Osteoblast (primary cell): Measurements from ENCODE around the gene ALG14. TPM values are rescaled to one million over a fixed set of nuclear protein-coding genes. Genes with fewer than 3 reads are reported as not detected.

ENCODE experiments used
- DNase-seq: peaks from one replicate; pipeline ENCODE4 v3.0.0; 2011; ENCODE audit warnings: low spot score, mixed read lengths; ENCODE audit not compliant: insufficient read length; ENCODE audit errors: missing footprints
- H2AFZ ChIP-seq: 2 replicates; pipeline ENCODE4 v1.6.0; 2011; ENCODE audit warnings: mild to moderate bottlenecking, low read length
- H3K27ac ChIP-seq: 2 replicates; pipeline ENCODE4 v1.5.1; 2011; ENCODE audit warnings: mild to moderate bottlenecking, low read depth, low read length, moderate library complexity
- H3K27me3 ChIP-seq: 2 replicates; pipeline ENCODE4 v1.6.0; 2012; ENCODE audit warnings: mild to moderate bottlenecking, control low read depth, inconsistent platforms, low read length, moderate library complexity; ENCODE audit not compliant: insufficient read depth
- H3K36me3 ChIP-seq: 2 replicates; pipeline ENCODE4 v1.5.1; 2011; ENCODE audit warnings: mild to moderate bottlenecking, low read length, control low read depth, moderate library complexity; ENCODE audit not compliant: insufficient read depth
- H3K4me1 ChIP-seq: 2 replicates; pipeline ENCODE4 v1.5.1; 2011; ENCODE audit warnings: mild to moderate bottlenecking, low read length, control low read depth, moderate library complexity; ENCODE audit not compliant: insufficient read depth
- H3K4me2 ChIP-seq: 2 replicates; pipeline ENCODE4 v1.6.0; 2011; ENCODE audit warnings: mild to moderate bottlenecking, low read length; ENCODE audit not compliant: insufficient read depth
- H3K4me3 ChIP-seq: fragments of 200-600 bp; sonication (generic); 3 replicates; pipeline ENCODE4 v1.5.1; 2012; ENCODE audit warnings: mild to moderate bottlenecking, low read length, inconsistent platforms; ENCODE audit not compliant: insufficient read depth
- H3K79me2 ChIP-seq: 2 replicates; pipeline ENCODE4 v1.6.0; 2012; ENCODE audit warnings: mild to moderate bottlenecking, low read length, control low read depth, inconsistent platforms; ENCODE audit not compliant: insufficient read depth
- H3K9me3 ChIP-seq: 2 replicates; pipeline ENCODE4 v1.5.1; 2011; ENCODE audit warnings: low read depth, low read length, control low read depth
- H4K20me1 ChIP-seq: 2 replicates; pipeline ENCODE4 v1.6.0; 2012; ENCODE audit warnings: mild to moderate bottlenecking, low read length, control low read depth; ENCODE audit not compliant: insufficient read depth
- CTCF ChIP-seq: IDR thresholded peaks from 2 replicates; pipeline ENCODE4 v1.5.1; 2011; ENCODE audit warnings: mild to moderate bottlenecking, low read depth, low read length, moderate library complexity; ENCODE audit errors: extremely low read depth
- total RNA-seq: library from RNA; depleted of rRNA; stranded (reverse); fragments of >200 nt; gene quantifications from 2 replicates; pipeline ENCODE4 v1.2.3, GENCODE V29; 2012

Gene ALG14
- total RNA-seq, 1 donor = 1.4 TPM

GRCh38 chr1:94971491-94971924 is 101.2 kb downstream of the ALG14 start:
- Histone ChIP-seq H3K4me2 (peak overlapping the region; percentile 71), H3K4me3 (no peak overlapping the region), H3K36me3 (no peaks in the 10 kb centered on the region), H3K79me2 (no peaks in the 10 kb centered on the region), H3K4me1 (peaks cover 43% of the 10 kb centered on the region), H3K9me3 (no peaks in the 10 kb centered on the region), H2AFZ (peak overlapping the region; percentile 21), H3K27me3 (no peaks in the 10 kb centered on the region), H3K27ac (peak overlapping the region; percentile 87), H4K20me1 (no peaks in the 10 kb centered on the region)
- peak; percentile 85 for DNase-seq
- no peak for TF ChIP-seq CTCF

GRCh38 chr1:94970783-94971182 is 102.0 kb downstream of the ALG14 start:
- TF ChIP-seq CTCF = no peak
- Histone ChIP-seq H3K4me3 (no peak overlapping the region), H3K27me3 (no peaks in the 10 kb centered on the region), H3K27ac (peak overlapping the region; percentile 87), H2AFZ (peak overlapping the region; percentile 53), H4K20me1 (no peaks in the 10 kb centered on the region), H3K4me1 (peaks cover 43% of the 10 kb centered on the region), H3K4me2 (peak overlapping the region; percentile 71), H3K79me2 (no peaks in the 10 kb centered on the region), H3K36me3 (no peaks in the 10 kb centered on the region), H3K9me3 (no peaks in the 10 kb centered on the region)
- no peak for DNase-seq

GRCh38 chr1:94969137-94969536 is 103.6 kb downstream of the ALG14 start:
- peaks cover 32% of the 10 kb centered on the region for H3K4me1 ChIP-seq
- H3K36me3 ChIP-seq = no peaks in the 10 kb centered on the region
- H3K79me2 ChIP-seq = no peaks in the 10 kb centered on the region
- no peak for TF ChIP-seq CTCF
- no peaks in the 10 kb centered on the region for H4K20me1 ChIP-seq
- no peaks in the 10 kb centered on the region for H3K27me3 ChIP-seq
- H3K4me3 ChIP-seq = no peak overlapping the region
- no peak overlapping the region for H3K4me2 ChIP-seq
- H2AFZ ChIP-seq = no peak overlapping the region
- H3K9me3 ChIP-seq = no peaks in the 10 kb centered on the region
- H3K27ac ChIP-seq = no peak overlapping the region
- DNase-seq = no peak

GRCh38 chr1:94966033-94966432 is 106.7 kb downstream of the ALG14 start:
- H3K27ac ChIP-seq = no peak overlapping the region
- H3K4me3 ChIP-seq = no peak overlapping the region
- no peaks in the 10 kb centered on the region for H3K9me3 ChIP-seq
- peaks cover 14% of the 10 kb centered on the region for H3K4me1 ChIP-seq
- no peak for DNase-seq
- H3K27me3 ChIP-seq = no peaks in the 10 kb centered on the region
- no peak for TF ChIP-seq CTCF
- H4K20me1 ChIP-seq = no peaks in the 10 kb centered on the region
- no peaks in the 10 kb centered on the region for H3K36me3 ChIP-seq
- no peaks in the 10 kb centered on the region for H3K79me2 ChIP-seq
- no peak overlapping the region for H2AFZ ChIP-seq
- H3K4me2 ChIP-seq = no peak overlapping the region
